Breast epithelium (tissue), 3 donors: ENCODE results near the gene CHRNA9.

Experiments used
- POLR2A ChIP-seq: fragments of 450-650 bp; IDR thresholded peaks from one replicate; pipeline ENCODE4 v1.6.1; 2016; ENCODE audit warnings: antibody characterized with exemption, mild to moderate bottlenecking, moderate library complexity
- POLR2AphosphoS5 ChIP-seq, 3 donors: sonication (generic); formaldehyde crosslinking; IDR thresholded peaks; one replicate each; pipeline ENCODE4 v1.6.1; 2017; ENCODE audit warnings: antibody characterized with exemption in 3 of 3
- TF ChIP-seq, protein P1 (sequence below), 3 donors: fragments of 450-650 bp; IDR thresholded peaks; one replicate each; pipeline ENCODE4 v1.5.1; 2016 to 2017; ENCODE audit warnings: antibody characterized with exemption in 3 of 3, mild to moderate bottlenecking in 3 of 3, moderate library complexity in 3 of 3

DNA sequence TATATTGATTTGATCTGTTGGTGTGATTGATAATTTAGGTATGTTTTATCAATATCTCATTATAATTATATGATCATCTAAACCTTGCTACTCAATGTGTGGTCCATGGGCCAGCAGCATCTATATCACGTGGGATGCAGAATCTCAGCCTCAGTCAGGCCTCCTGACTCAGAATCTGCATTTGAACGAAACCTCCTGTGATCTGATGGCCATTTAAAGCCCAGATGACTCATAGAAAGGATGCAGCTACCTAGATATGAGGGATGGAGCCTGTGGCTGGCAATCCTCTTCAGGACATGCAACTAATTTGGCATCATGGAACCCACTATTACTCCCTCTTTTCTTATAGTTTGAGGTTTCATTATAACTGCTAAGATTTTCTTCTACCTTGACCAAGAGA is 11.3 kb upstream of the CHRNA9 start:
- TF ChIP-seq, protein P1, sequence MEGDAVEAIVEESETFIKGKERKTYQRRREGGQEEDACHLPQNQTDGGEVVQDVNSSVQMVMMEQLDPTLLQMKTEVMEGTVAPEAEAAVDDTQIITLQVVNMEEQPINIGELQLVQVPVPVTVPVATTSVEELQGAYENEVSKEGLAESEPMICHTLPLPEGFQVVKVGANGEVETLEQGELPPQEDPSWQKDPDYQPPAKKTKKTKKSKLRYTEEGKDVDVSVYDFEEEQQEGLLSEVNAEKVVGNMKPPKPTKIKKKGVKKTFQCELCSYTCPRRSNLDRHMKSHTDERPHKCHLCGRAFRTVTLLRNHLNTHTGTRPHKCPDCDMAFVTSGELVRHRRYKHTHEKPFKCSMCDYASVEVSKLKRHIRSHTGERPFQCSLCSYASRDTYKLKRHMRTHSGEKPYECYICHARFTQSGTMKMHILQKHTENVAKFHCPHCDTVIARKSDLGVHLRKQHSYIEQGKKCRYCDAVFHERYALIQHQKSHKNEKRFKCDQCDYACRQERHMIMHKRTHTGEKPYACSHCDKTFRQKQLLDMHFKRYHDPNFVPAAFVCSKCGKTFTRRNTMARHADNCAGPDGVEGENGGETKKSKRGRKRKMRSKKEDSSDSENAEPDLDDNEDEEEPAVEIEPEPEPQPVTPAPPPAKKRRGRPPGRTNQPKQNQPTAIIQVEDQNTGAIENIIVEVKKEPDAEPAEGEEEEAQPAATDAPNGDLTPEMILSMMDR (IDR thresholded peaks at IDR 0.05): no peak
- TF ChIP-seq POLR2A (no peak), POLR2AphosphoS5 (IDR thresholded peaks at IDR 0.05) (no peak)
